ENCODE data around the gene EFNA2.

EFNA2 gene

DNA sequence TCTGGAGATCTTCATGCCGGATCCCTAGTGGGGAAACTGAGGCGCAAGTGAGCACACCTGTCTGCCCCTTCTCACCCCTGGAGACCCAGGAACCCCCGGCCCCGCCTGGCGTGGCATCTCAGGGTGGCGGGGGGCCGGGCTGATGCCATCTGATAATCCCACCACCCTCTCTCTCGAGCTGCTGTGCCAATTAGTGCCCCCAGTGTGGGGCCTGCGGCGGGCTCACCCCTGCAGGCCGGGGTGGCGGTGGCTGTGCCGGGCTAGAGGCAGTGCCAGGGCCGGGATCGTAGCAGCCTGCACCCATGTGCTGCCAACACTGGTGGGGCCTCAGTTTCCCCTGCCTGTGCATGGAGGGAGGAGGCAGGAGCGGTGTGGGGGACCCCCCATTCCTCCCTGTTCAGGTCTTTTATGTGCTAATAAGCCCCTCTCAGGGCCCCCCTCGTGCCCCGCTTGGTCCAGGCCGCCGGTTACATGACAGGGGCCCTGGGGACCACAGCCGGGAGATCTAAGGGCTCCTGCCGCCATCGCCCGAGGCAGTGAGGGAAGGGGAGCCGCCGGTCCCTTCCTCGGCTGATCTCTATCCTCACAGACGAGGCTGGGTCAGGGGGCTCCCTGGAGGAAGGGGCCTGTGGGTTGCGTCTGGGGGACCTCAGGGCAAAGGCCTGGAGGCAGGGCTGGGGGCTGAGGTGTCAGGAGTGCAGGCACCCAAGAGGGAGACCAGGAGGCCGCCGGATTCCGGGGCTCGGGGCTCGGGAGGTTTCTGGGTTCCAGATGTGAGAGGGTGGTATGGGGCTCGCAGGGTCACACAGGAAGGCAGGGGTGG, 8.3 kb downstream of the EFNA2 start:
- intact Hi-C loops (cut with DNase I; ENCODE audit: low total_unique reads), result no loop called here
- Histone ChIP-seq H3K4me3 (no peak overlapping the region), H3K27me3 (peaks cover 0 to 87% of the 10 kb centered on the region in 2 donors), H3K9me3 (no peaks in the 10 kb centered on the region), H3K27ac (no peak overlapping the region), H3K4me1 (peaks cover 0 to 20% (median 3%) of the 10 kb centered on the region in 4 donors), H3K36me3 (no peaks in the 10 kb centered on the region)
- TF ChIP-seq, protein P1, sequence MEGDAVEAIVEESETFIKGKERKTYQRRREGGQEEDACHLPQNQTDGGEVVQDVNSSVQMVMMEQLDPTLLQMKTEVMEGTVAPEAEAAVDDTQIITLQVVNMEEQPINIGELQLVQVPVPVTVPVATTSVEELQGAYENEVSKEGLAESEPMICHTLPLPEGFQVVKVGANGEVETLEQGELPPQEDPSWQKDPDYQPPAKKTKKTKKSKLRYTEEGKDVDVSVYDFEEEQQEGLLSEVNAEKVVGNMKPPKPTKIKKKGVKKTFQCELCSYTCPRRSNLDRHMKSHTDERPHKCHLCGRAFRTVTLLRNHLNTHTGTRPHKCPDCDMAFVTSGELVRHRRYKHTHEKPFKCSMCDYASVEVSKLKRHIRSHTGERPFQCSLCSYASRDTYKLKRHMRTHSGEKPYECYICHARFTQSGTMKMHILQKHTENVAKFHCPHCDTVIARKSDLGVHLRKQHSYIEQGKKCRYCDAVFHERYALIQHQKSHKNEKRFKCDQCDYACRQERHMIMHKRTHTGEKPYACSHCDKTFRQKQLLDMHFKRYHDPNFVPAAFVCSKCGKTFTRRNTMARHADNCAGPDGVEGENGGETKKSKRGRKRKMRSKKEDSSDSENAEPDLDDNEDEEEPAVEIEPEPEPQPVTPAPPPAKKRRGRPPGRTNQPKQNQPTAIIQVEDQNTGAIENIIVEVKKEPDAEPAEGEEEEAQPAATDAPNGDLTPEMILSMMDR (IDR thresholded peaks at IDR 0.05), result no peak
- no peak for DNase-seq

DNA sequence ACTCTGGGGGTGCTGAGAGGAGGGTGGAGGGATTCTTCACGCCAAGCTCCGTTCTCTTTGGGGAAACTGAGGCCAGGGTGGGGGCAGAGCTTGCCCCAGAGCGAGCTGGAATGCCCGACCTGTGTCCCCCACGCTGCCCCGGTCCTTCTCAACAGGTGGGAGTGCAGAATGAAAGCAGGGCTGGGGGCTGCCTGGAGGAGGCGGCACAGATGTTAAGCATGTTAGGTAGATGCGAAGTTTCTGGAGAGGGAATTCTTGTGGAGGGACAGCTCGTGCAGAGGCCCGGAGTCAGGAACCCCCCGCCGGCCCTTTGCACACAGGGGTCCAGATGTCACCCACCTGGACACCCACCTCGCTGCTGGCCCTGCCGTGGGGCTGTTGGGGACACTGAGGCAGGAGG, 9.0 kb downstream of the EFNA2 start:
- DNase-seq, result no peak
- H3K4me3 ChIP-seq, result no peak overlapping the region
- H3K9me3 ChIP-seq, result no peaks in the 10 kb centered on the region
- peaks cover 0 to 20% (median 3%) of the 10 kb centered on the region in 4 donors for H3K4me1 ChIP-seq
- intact Hi-C loops (cut with DNase I; ENCODE audit: low total_unique reads), result no loop called here
- H3K27ac ChIP-seq, result no peak overlapping the region
- TF ChIP-seq, protein P1 (IDR thresholded peaks at IDR 0.05), result no peak
- no peaks in the 10 kb centered on the region for H3K36me3 ChIP-seq
- peaks cover 0 to 83% of the 10 kb centered on the region in 2 donors for H3K27me3 ChIP-seq

DNA sequence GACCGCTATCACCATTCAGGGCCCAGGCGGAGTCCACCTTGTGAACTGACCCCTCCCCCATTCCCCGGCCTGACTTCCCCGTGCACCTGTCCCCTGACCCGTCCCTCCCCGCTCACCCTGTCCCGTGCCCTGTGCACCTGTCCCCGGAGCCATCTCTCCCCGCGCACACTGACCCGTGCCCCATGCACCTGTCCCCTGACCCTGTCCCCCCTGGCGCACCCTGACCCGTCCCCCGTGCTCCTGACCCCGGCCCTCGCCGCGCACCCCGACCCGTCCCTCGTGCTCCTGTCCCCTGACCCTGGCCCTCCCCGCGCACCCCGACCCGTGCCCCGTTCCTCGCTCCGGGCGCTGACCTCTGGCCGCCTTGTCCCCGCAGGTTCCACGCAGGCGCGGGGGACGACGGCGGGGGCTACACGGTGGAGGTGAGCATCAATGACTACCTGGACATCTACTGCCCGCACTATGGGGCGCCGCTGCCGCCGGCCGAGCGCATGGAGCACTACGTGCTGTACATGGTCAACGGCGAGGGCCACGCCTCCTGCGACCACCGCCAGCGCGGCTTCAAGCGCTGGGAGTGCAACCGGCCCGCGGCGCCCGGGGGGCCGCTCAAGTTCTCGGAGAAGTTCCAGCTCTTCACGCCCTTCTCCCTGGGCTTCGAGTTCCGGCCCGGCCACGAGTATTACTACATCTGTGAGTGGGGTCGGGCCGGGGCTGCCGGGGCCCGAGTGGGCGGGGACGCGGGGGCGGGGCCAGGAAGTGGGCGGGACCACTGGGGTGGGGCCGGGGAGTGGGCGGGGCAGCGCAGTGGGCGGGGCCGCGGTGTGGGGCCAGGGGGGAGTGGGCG, 9.7 kb downstream of the EFNA2 start:
- no peaks in the 10 kb centered on the region for H3K9me3 ChIP-seq
- intact Hi-C loops (cut with DNase I; ENCODE audit: low total_unique reads), result no loop called here

DNA sequence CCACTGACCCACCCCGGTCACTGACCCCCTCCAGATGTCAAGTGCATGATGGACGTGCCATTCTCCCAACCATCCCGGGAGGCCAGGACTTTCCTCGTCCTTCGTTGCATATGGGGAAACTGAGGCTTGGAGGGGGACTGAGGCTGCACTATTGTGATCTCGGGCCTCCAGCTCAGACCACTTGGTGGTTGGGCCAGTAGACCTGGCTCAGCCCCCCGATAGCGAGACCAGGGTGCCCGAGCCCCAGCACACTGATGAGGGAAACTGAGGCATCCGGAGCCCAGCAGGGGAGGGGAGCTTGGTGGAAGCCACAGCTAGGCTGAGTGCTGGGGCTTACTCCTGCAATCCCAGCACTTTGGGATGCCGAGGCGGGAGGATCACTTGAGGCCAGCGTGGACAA, 10.4 kb downstream of the EFNA2 start:
- TF ChIP-seq, protein P1 (IDR thresholded peaks at IDR 0.05), result no peak
- DNase-seq, result no peak
- Histone ChIP-seq H3K9me3 (no peaks in the 10 kb centered on the region), H3K27ac (no peak overlapping the region), H3K4me1 (peaks cover 0 to 20% (median 3%) of the 10 kb centered on the region in 4 donors), H3K36me3 (no peaks in the 10 kb centered on the region), H3K4me3 (no peak overlapping the region), H3K27me3 (peaks cover 0 to 80% of the 10 kb centered on the region in 2 donors)
- intact Hi-C loops (cut with DNase I; ENCODE audit: low total_unique reads), result no loop called here

More for the DNA sequence above, 9.7 kb downstream of the EFNA2 start:
- TF ChIP-seq, protein P1 (IDR thresholded peaks at IDR 0.05), result no peak
- DNase-seq, result no peak
- H3K4me1 ChIP-seq, result peaks cover 0 to 20% (median 3%) of the 10 kb centered on the region in 4 donors
- no peaks in the 10 kb centered on the region for H3K36me3 ChIP-seq
- no peak overlapping the region for H3K4me3 ChIP-seq
- H3K27me3 ChIP-seq, result peaks cover 0 to 83% of the 10 kb centered on the region in 2 donors
- H3K27ac ChIP-seq, result no peak overlapping the region

DNA sequence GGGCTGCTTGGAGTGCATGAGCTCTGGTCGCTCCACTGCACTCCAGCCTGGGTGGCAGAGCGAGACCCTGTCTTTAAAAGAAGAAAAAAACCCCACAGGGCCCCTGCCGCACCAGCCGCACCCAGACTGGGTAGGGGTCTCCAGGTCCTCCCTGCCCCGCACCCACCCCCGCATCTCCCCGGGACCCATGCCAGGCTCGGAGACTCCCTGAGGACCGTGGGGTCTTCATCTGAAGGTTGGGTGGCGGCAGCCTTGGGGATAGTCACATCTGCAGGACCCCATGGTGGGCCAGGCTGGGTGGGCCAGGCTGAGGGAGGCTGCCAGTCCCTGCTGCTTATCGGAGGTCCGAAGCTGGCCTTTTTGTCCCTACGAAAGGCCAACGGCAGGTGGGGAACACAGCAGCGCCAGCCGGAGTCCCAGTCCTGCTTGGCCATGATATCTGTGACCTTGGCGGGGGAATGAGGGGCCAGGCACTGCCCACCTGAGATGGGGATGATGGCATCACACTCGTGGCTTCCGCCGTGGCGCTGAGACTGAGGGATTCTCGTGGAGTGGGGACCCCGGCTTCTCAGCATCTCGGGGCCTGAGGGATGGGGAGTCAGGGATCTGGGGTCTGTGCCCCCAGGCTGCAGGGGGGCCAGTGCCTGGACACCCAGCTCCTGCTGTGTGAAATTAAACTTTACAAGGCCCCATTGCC, 11.1 kb downstream of the EFNA2 start:
- no peak for DNase-seq
- no peak overlapping the region for H3K4me3 ChIP-seq
- no peaks in the 10 kb centered on the region for H3K36me3 ChIP-seq
- no peaks in the 10 kb centered on the region for H3K9me3 ChIP-seq
- H3K4me1 ChIP-seq, result peaks cover 0 to 17% (median 3%) of the 10 kb centered on the region in 4 donors
- intact Hi-C loops (cut with DNase I; ENCODE audit: low total_unique reads), result no loop called here
- TF ChIP-seq, protein P1 (IDR thresholded peaks at IDR 0.05), result no peak
- peaks cover 0 to 74% of the 10 kb centered on the region in 2 donors for H3K27me3 ChIP-seq
- no peak overlapping the region for H3K27ac ChIP-seq
